D721Med (cell line): ENCODE measurements around the gene PLEKHA6.

Experiments
- DNase-seq: peaks from one replicate; pipeline ENCODE4 v3.0.0; 2011; ENCODE audit warnings: low spot score; ENCODE audit not compliant: insufficient read length
- FAIRE-seq: peaks from 2 replicates; lab custom pipeline; 2011; peaks lifted over from hg19 to GRCh38; lab: Jason Lieb, UNC
- CTCF ChIP-seq: IDR thresholded peaks from 2 replicates; pipeline ENCODE4 v1.5.1; 2012; ENCODE audit warnings: mild to moderate bottlenecking, control low read depth; ENCODE audit not compliant: insufficient read depth; ENCODE audit errors: missing control alignments

The PLEKHA6 gene

GRCh38 chr1:204292740-204293139 lies 67.0 kb downstream of the PLEKHA6 start:
- DNase-seq (no peak), FAIRE-seq (no peak)
- TF ChIP-seq CTCF = no peak

GRCh38 chr1:204289280-204289679 lies 70.4 kb downstream of the PLEKHA6 start:
- TF ChIP-seq CTCF = no peak
- FAIRE-seq (no peak), DNase-seq (no peak)

GRCh38 chr1:204288021-204288588 lies 71.6 kb downstream of the PLEKHA6 start:
- FAIRE-seq = no peak
- no peak for TF ChIP-seq CTCF
- DNase-seq = no peak

- no peak for DNase-seq
- FAIRE-seq = no peak
- TF ChIP-seq CTCF = no peak
These were observed 72.2 kb downstream of the PLEKHA6 start for GRCh38 chr1:204287466-204287891.

GRCh38 chr1:204286831-204287421 lies 72.8 kb downstream of the PLEKHA6 start:
- FAIRE-seq (no peak), DNase-seq (no peak)
- TF ChIP-seq CTCF = no peak

GRCh38 chr1:204286315-204286714 lies 73.4 kb downstream of the PLEKHA6 start:
- TF ChIP-seq CTCF = no peak
- no peak for FAIRE-seq
- no peak for DNase-seq
